Nephron progenitor cell (in vitro differentiated cells): ENCODE results near the gene ASXL1.
A peak's percentile ranks its signal among the peaks of the same experiment; 100 is the strongest.
"Not testable (repeated sequence)": the region's sequence is repeated elsewhere in the genome, so short reads cannot be mapped to it uniquely, and the experiment has no call there.

Source experiments
- DNase-seq: peaks from one replicate; pipeline ENCODE4 v3.0.0; 2021
- H3K27ac Mint-ChIP-seq: 2 replicates; pipeline ENCODE4 v1.8.0; 2021; ENCODE audit warnings: mild to moderate bottlenecking, moderate library complexity, mixed read lengths
- H3K27me3 Mint-ChIP-seq: 2 replicates; pipeline ENCODE4 v1.8.0; 2021; ENCODE audit warnings: mild to moderate bottlenecking, low read depth, mixed read lengths; ENCODE audit not compliant: poor library complexity
- H3K36me3 Mint-ChIP-seq: 2 replicates; pipeline ENCODE4 v1.8.0; 2021; ENCODE audit warnings: low read depth, mixed read lengths
- H3K4me1 Mint-ChIP-seq: 2 replicates; pipeline ENCODE4 v1.8.0; 2021; ENCODE audit warnings: mixed read lengths
- H3K4me3 Mint-ChIP-seq: 2 replicates; pipeline ENCODE4 v1.8.0; 2021; ENCODE audit warnings: mild to moderate bottlenecking, moderate library complexity, mixed read lengths
- H3K9me3 Mint-ChIP-seq: 2 replicates; pipeline ENCODE4 v1.8.0; 2021; ENCODE audit warnings: mild to moderate bottlenecking, moderate library complexity, mixed read lengths
- CTCF ChIP-seq: fragments of 200-600 bp; sonication (generic); IDR thresholded peaks from 2 replicates; pipeline ENCODE4 v1.5.0; 2021; ENCODE audit warnings: antibody characterized with exemption

ASXL1 gene

GRCh38 chr20:32382102-32382950 is 24.2 kb downstream of the ASXL1 start:
- Mint-ChIP-seq H3K27ac (no peak overlapping the region), H3K9me3 (no peaks in the 10 kb centered on the region), H3K36me3 (peaks cover 53% of the 10 kb centered on the region), H3K4me3 (no peak overlapping the region), H3K27me3 (no peaks in the 10 kb centered on the region), H3K4me1 (peaks cover 9% of the 10 kb centered on the region)
- DNase-seq: no peak
- TF ChIP-seq CTCF: no peak

GRCh38 chr20:32383441-32383840 is 25.3 kb downstream of the ASXL1 start:
- H3K27me3 Mint-ChIP-seq, H3K4me1 Mint-ChIP-seq, H3K4me3 Mint-ChIP-seq, DNase-seq, H3K9me3 Mint-ChIP-seq: not testable (repeated sequence)
- H3K36me3 Mint-ChIP-seq: peaks cover 49% of the 10 kb centered on the region
- H3K27ac Mint-ChIP-seq: peak overlapping the region; percentile 74

- Mint-ChIP-seq H3K4me3 (no peak overlapping the region), H3K27ac (no peak overlapping the region), H3K27me3 (no peaks in the 10 kb centered on the region), H3K4me1 (peaks cover 9% of the 10 kb centered on the region), H3K36me3 (peaks cover 41% of the 10 kb centered on the region), H3K9me3 (no peaks in the 10 kb centered on the region)
- no peak for DNase-seq
- TF ChIP-seq CTCF: no peak
These were observed 27.4 kb downstream of the ASXL1 start for GRCh38 chr20:32385541-32385940.

- TF ChIP-seq CTCF: no peak
- Mint-ChIP-seq H3K9me3 (no peaks in the 10 kb centered on the region), H3K4me3 (no peak overlapping the region), H3K4me1 (peaks cover 9% of the 10 kb centered on the region), H3K27me3 (no peaks in the 10 kb centered on the region), H3K36me3 (peaks cover 42% of the 10 kb centered on the region), H3K27ac (no peak overlapping the region)
- no peak for DNase-seq
These were observed 28.0 kb downstream of the ASXL1 start for GRCh38 chr20:32386091-32386490.

GRCh38 chr20:32387252-32387651 is 29.1 kb downstream of the ASXL1 start:
- H3K27me3 Mint-ChIP-seq: no peaks in the 10 kb centered on the region
- H3K4me3 Mint-ChIP-seq: no peak overlapping the region
- peaks cover 47% of the 10 kb centered on the region for H3K36me3 Mint-ChIP-seq
- no peak for TF ChIP-seq CTCF
- H3K9me3 Mint-ChIP-seq: no peaks in the 10 kb centered on the region
- H3K27ac Mint-ChIP-seq: peak overlapping the region; percentile 30
- no peak for DNase-seq
- H3K4me1 Mint-ChIP-seq: peaks cover 9% of the 10 kb centered on the region

- Mint-ChIP-seq H3K9me3 (peaks cover 8% of the 10 kb centered on the region), H3K27ac (no peak overlapping the region), H3K27me3 (no peaks in the 10 kb centered on the region), H3K36me3 (peaks cover 62% of the 10 kb centered on the region), H3K4me3 (no peak overlapping the region), H3K4me1 (peaks cover under 1% of the 10 kb centered on the region)
- no peak for TF ChIP-seq CTCF
- DNase-seq: no peak
These were observed 32.9 kb downstream of the ASXL1 start for GRCh38 chr20:32391003-32391402.
